Stimulated activated naive CD8-positive, alpha-beta T cell treated with anti-CD3 and anti-CD28 coated beads, Interleukin-15, amount 100 ng/mL, for 72 hours (primary cell): Measurements from ENCODE around the gene TNS1.
"Not testable (repeated sequence)": the region's sequence is repeated elsewhere in the genome, so short reads cannot be mapped to it uniquely, and the experiment has no call there.

Source experiments
- ATAC-seq: fragments of 150-1000 bp; cut with Tn5 transposase; 2 replicates; pipeline ENCODE4 v1.10.0; 2021; ENCODE audit warnings: mild to moderate bottlenecking, moderate library complexity
- DNase-seq, 2 donors: peaks; one replicate each; pipeline ENCODE4 v3.0.0; 2021 to 2022
- H3K27ac Mint-ChIP-seq, 2 donors: one replicate each; pipeline ENCODE4 v1.8.0; 2022; ENCODE audit warnings: mild to moderate bottlenecking in 2 of 2, mixed read lengths in 2 of 2, moderate library complexity in 2 of 2
- H3K27me3 Mint-ChIP-seq: one replicate; pipeline ENCODE4 v1.8.0; 2022; ENCODE audit warnings: mixed read lengths
- H3K4me1 Mint-ChIP-seq: one replicate; pipeline ENCODE4 v1.8.0; 2022; ENCODE audit warnings: mild to moderate bottlenecking, mixed read lengths
- H3K4me3 Mint-ChIP-seq, 2 donors: one replicate each; pipeline ENCODE4 v1.8.0; 2022; ENCODE audit warnings: mild to moderate bottlenecking in 2 of 2, mixed read lengths in 2 of 2, moderate library complexity in 1 of 2
- H3K9me3 Mint-ChIP-seq, 2 donors: one replicate each; pipeline ENCODE4 v1.8.0; 2022; ENCODE audit warnings: mixed read lengths in 2 of 2

TNS1 gene

DNA sequence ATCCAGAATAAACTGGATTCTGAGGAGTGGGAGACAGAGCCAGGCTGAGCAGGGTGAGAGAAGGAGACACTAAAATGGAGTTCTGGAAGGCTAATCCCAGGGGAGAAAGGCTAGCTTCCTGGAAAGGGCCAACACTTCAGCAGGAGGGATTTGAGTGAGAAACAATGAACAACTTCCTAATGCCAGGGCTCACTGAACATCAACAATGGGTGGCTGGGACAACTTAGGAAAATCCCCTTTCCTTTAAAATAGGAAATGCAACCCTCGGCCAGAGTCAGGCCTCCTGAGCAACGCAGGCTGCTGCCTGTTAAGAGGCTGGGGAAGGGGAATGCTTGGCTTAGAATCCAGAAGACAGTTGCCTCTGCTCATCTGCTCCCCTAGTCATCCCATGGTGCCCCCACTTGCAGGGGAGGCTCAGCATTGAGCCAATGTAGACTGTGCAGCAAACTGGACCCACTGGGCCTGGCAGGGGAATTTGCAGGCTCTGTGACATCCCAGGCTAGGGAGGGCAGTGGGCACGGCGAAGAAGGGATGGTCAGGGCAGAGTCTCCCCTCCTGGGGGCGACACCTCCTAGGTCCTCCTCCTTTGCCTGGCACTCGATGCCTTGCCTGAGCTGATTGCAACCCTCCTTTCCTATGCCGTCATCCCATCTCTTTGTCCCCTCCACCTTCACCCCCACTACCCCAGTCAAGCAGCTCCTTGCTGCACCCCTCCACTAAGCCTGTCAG lies 182.5 kb downstream of the TNS1 start:
- ATAC-seq = no peak
- no peak for DNase-seq
- Mint-ChIP-seq H3K27ac (no peak overlapping the region), H3K4me3 (no peak overlapping the region), H3K9me3 (no peaks in the 10 kb centered on the region), H3K4me1 (no peaks in the 10 kb centered on the region), H3K27me3 (no peaks in the 10 kb centered on the region)

DNA sequence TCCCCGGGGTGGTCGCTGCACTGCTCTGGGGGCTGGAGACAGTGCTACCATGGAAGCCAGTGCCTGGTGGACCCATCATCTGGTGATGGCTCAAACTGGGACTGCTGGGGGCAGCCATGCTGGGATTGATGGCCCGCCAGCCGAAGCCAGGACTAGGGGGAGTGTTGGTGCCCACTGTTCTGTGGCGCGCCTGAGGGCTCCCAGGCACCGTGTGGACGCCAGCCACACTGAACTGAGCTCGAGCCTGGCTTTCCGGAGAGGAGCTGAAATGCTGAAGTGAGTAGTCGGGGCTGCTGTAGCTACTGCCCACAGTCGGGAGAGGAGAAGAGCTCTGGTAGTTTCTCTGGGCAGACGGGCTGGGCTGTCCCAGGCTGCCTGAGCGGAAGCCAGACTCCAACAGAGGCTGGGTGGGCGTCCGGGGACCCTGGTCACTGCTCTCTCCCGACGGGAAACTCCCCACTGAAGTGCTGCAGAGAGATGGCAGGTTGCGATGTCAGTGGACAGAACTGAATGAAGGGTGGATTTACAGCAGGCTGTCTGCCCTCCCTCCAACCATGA lies 184.4 kb downstream of the TNS1 start:
- H3K27ac Mint-ChIP-seq = no peak overlapping the region

GRCh38 chr2:217817466-217818292 lies 185.1 kb downstream of the TNS1 start:
- H3K27me3 Mint-ChIP-seq = no peaks in the 10 kb centered on the region

More for the DNA sequence above, 184.4 kb downstream of the TNS1 start:
- H3K27me3 Mint-ChIP-seq = no peaks in the 10 kb centered on the region
- no peak overlapping the region for H3K4me3 Mint-ChIP-seq
- no peaks in the 10 kb centered on the region for H3K9me3 Mint-ChIP-seq
- DNase-seq (no peak), ATAC-seq (no peak)
- H3K4me1 Mint-ChIP-seq = no peaks in the 10 kb centered on the region

DNA sequence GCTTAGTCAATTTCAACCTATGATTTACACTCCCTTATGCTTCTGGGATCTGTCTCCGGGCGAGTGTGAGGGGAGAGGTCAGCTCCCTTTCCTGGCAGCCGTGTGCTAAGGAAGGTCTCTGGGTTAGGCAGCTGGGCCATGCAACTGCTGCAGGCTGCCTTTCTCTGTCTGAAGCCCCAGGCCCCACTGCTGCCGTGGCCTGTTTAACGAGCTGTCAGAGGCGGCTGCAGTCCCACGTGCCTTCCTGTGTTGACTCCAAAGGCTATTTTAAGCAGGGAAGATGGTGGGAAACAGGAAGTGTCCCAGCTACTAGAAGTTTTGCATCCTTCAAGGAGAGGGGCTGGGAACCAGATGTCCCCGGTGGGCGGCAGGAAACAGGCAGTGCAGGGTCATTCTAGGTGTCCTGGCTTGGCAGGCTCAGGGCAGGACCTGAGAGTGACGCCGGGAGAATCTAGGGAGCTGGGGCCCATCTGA lies 186.4 kb downstream of the TNS1 start:
- Mint-ChIP-seq H3K9me3 (no peaks in the 10 kb centered on the region), H3K27me3 (no peaks in the 10 kb centered on the region), H3K4me1 (no peaks in the 10 kb centered on the region), H3K27ac (peak overlapping the region in 1 of 2 donors; percentile 49), H3K4me3 (no peak overlapping the region)
- no peak for DNase-seq
- ATAC-seq = no peak

More at GRCh38 chr2:217817466-217818292, 185.1 kb downstream of the TNS1 start:
- DNase-seq (no peak), ATAC-seq (no peak)
- Mint-ChIP-seq H3K4me1 (no peaks in the 10 kb centered on the region), H3K4me3 (no peak overlapping the region), H3K27ac (no peak overlapping the region), H3K9me3 (no peaks in the 10 kb centered on the region)

GRCh38 chr2:217813828-217814227 lies 189.0 kb downstream of the TNS1 start:
- ATAC-seq (no peak), DNase-seq (no peak)
- H3K4me1 Mint-ChIP-seq = no peaks in the 10 kb centered on the region
- H3K4me3 Mint-ChIP-seq = no peak overlapping the region
- no peak overlapping the region for H3K27ac Mint-ChIP-seq
- no peaks in the 10 kb centered on the region for H3K9me3 Mint-ChIP-seq
- H3K27me3 Mint-ChIP-seq = no peaks in the 10 kb centered on the region

- H3K27ac Mint-ChIP-seq = no peak overlapping the region
- no peaks in the 10 kb centered on the region for H3K4me1 Mint-ChIP-seq
- H3K4me3 Mint-ChIP-seq = no peak overlapping the region
- H3K27me3 Mint-ChIP-seq = no peaks in the 10 kb centered on the region
- ATAC-seq (no peak), DNase-seq (no peak)
- no peaks in the 10 kb centered on the region for H3K9me3 Mint-ChIP-seq
Measured at GRCh38 chr2:217812170-217812569, 190.6 kb downstream of the TNS1 start.

DNA sequence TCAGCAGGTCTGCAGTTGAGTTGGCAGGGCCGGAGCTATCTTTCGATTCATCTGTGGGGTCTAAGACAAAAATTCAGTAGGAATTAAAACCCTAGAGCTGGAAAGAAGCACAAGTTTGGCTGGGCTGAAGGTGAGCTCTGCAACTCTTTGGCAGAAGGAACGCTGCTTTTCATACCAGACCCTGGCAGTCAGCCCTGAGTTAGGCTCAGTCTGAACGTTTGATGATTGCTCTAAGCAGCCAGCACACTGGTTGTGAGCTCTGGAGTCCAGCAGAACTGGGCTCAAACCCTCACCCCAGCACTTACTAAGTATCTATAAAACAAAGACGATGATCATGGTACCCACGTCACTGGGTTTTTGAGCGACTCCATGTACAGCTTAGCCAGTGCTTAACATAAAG lies 192.5 kb downstream of the TNS1 start:
- no peak overlapping the region for H3K27ac Mint-ChIP-seq
- DNase-seq = no peak

DNA sequence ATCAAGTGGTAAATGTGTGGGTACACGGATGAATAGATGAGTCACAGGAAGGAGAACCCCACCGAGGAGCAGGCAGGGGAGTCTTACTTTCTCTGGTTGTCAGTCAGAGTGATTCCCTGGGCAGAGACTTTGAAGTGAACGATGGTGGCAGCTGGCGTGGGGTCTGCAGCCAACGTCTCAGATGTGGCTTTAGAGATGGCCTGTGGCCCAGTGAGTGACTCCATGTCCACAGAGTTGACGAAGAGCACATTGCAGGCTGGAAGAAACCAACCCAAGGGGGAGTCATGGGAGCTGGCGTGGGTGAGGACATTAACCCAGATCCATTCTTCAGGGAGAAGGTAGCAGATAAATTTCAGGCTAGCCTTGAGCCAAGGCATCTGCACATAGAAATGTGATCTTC lies 193.1 kb downstream of the TNS1 start:
- DNase-seq = no peak
- Mint-ChIP-seq H3K4me1 (no peaks in the 10 kb centered on the region), H3K27me3 (no peaks in the 10 kb centered on the region), H3K27ac (no peak overlapping the region), H3K9me3 (peaks cover 6 to 8% of the 10 kb centered on the region in 2 donors), H3K4me3 (no peak overlapping the region)
- no peak for ATAC-seq

More for the DNA sequence above, 192.5 kb downstream of the TNS1 start:
- Mint-ChIP-seq H3K9me3 (peaks cover 6 to 7% of the 10 kb centered on the region in 2 donors), H3K4me1 (no peaks in the 10 kb centered on the region), H3K27me3 (no peaks in the 10 kb centered on the region), H3K4me3 (no peak overlapping the region)
- ATAC-seq = no peak

- not testable (repeated sequence) for H3K27ac Mint-ChIP-seq
Measured at GRCh38 chr2:217808967-217809366, 193.8 kb downstream of the TNS1 start.

DNA sequence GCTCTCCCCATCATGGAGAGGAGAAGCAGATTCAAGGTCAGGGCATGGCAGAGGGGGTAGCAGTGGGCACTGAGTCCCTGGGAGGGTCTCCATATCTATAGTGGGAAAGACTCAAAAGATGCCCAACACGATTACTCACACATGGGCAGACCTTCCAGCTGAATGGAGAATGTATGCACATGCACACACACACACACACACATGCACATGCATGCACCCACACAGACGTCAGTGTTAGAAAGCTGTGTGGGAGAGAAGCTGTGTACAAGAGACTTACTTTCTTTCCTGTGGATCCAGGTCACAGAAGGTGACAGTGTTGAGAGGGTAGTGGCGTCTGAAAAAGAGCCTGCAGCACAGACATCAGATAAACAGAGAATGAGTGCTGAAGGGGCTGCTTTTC lies 194.5 kb downstream of the TNS1 start:
- H3K4me3 Mint-ChIP-seq = no peak overlapping the region
- H3K9me3 Mint-ChIP-seq = peaks cover 6 to 8% of the 10 kb centered on the region in 2 donors
- DNase-seq (no peak), ATAC-seq (no peak)
- H3K27ac Mint-ChIP-seq = no peak overlapping the region
- no peaks in the 10 kb centered on the region for H3K27me3 Mint-ChIP-seq
- no peaks in the 10 kb centered on the region for H3K4me1 Mint-ChIP-seq

More at GRCh38 chr2:217808967-217809366, 193.8 kb downstream of the TNS1 start:
- not testable (repeated sequence) for H3K9me3 Mint-ChIP-seq, H3K27me3 Mint-ChIP-seq, ATAC-seq, H3K4me3 Mint-ChIP-seq, H3K4me1 Mint-ChIP-seq, DNase-seq

GRCh38 chr2:217807753-217808152 lies 195.0 kb downstream of the TNS1 start:
- Mint-ChIP-seq H3K4me3 (no peak overlapping the region), H3K9me3 (peaks cover 6 to 8% of the 10 kb centered on the region in 2 donors), H3K27ac (no peak overlapping the region), H3K27me3 (no peaks in the 10 kb centered on the region), H3K4me1 (no peaks in the 10 kb centered on the region)
- ATAC-seq (no peak), DNase-seq (no peak)

- ATAC-seq (no peak), DNase-seq (no peak)
- Mint-ChIP-seq H3K4me3 (no peak overlapping the region), H3K27ac (no peak overlapping the region), H3K9me3 (peaks cover 6 to 8% of the 10 kb centered on the region in 2 donors), H3K4me1 (no peaks in the 10 kb centered on the region), H3K27me3 (no peaks in the 10 kb centered on the region)
Measured at GRCh38 chr2:217807025-217807424, 195.8 kb downstream of the TNS1 start.

- no peak overlapping the region for H3K4me3 Mint-ChIP-seq
- ATAC-seq (no peak), DNase-seq (no peak)
- H3K27ac Mint-ChIP-seq = no peak overlapping the region
- H3K27me3 Mint-ChIP-seq = no peaks in the 10 kb centered on the region
- peaks cover 6 to 8% of the 10 kb centered on the region in 2 donors for H3K9me3 Mint-ChIP-seq
- no peaks in the 10 kb centered on the region for H3K4me1 Mint-ChIP-seq
Measured at GRCh38 chr2:217806482-217806765, 196.4 kb downstream of the TNS1 start.

DNA sequence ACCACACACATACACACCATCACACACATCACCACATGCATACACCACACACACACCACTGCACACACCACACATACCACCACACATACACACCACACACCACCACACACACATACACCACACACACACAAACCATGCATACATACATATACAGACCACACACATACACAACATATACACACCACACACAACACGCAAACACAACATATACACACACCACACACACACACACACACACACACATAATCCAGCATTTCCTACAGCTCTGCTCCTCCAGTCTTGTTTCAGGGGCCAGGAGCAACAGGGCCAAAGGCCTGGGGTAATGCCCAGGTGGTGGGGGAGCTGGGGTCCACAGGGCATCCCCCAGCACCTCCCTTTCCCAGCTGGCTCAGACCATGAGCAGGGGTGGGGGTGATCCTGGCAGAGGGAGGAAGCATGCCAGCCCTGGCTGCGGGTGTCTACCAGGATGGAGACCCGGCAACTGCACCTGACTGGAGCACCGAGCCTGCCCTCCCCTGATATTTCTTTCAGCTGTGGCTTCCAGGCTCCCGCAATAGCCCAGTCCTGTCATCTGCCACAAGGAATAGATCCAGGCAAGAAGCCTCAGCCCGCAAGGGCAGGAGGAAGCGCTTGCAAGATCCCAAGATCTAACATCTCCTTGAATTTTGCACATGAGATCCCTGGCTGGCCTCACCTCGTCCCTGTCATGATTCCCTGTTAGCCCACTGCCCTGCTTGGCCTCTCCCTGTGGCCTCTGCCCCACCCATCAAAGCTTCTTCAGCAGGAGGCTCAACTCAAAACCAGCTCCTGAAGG lies 196.9 kb downstream of the TNS1 start:
- Mint-ChIP-seq H3K27me3 (no peaks in the 10 kb centered on the region), H3K4me1 (no peaks in the 10 kb centered on the region), H3K9me3 (peaks cover 6 to 8% of the 10 kb centered on the region in 2 donors), H3K27ac (peak overlapping the region in 1 of 2 donors; percentile 35), H3K4me3 (no peak overlapping the region)
- ATAC-seq (no peak), DNase-seq (no peak)
